GM18907 (cell line): ENCODE results near the gene GALNT7.

Experiments used
- ATAC-seq: cut with Tn5 transposase; IDR thresholded peaks from one replicate; pipeline ENCODE4 v1.9.1; 2021; ENCODE audit warnings: mild to moderate bottlenecking, moderate library complexity; ENCODE audit not compliant: unreplicated experiment

Gene GALNT7

DNA sequence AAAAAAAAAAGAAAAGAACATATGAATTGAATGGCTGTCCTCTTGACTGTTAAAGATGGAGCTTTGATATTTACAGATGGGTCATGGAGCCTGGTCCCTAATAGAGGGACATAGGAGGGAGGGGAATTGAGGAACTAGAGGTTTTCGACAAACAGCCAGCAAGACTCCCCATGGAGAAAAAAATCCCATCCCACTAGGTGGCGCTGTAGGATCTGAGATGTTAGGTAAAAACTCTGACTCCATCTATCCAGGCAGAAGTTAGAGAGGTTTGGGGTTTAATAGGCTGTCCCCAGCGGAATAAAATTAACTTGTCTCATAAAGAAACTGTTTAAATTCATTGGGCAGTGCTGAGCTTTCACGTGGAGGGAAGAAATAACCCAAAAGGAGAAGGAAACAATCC, 119.7 kb downstream of the GALNT7 start:
- peak; percentile 63 for ATAC-seq

DNA sequence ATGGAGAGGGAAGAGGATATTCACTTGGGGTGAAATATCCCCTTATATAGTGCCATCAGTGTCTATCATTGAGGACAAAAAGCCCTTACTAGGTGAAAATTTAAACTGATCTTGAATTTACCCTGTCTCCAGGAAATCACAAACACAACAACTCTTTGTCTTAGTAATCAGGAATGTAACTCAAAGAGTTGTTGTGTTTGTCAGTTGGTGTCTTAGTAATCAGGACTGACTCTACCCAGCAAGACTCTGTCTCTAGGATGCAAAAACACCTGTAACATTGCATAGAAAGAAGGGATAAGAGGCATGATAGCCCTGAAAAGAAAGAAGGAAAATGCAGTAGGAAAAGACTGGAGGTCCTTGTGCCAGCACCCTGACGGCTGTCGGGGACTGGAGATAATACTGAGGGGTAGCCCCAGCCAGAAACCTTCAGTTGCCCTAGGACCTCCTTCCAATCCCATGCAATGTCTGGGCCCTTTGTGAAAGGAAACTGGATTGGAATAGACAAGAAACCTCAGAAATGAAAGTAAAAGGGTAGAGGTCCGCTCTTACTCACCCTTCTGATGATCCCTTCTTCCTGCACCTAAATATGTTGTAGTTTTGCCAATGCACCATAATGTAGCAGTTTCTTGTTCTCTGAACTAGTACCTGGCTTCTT, 120.2 kb downstream of the GALNT7 start:
- ATAC-seq, result peak; percentile 10

DNA sequence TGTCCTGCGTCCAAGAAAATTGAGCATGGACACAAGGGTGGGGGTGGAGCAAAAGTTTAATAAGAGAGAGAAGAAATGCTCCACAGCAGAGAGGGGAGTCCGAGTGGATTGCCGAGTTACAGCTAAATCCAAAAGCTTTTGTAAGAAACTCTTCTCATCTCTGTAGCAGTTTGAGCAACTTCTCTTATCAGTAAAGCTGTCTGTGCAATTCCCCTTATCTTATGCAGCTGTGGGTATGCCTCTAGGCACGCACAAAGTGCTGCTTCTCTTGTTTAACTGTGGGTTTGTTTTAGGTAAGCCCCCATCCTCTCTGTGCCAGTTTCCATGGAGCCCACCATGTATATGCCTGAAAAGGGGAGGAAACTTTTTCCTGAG, 120.7 kb downstream of the GALNT7 start:
- ATAC-seq, result no peak

DNA sequence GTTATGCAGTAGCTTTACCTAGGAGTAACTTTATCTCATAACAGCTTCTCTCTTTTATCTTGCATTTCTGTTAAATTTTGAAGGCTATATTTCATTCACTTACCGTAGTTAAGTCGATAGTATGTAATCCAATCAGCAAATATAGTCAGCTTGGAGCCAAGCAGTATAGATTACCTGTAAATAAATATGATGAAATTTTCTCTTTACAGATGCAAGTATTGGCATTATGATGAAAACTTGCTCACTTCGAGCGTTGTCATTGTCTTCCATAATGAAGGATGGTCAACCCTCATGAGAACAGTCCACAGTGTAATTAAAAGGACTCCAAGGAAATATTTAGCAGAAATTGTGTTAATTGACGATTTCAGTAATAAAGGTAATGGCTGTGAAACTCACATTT, 123.3 kb downstream of the GALNT7 start:
- no peak for ATAC-seq

DNA sequence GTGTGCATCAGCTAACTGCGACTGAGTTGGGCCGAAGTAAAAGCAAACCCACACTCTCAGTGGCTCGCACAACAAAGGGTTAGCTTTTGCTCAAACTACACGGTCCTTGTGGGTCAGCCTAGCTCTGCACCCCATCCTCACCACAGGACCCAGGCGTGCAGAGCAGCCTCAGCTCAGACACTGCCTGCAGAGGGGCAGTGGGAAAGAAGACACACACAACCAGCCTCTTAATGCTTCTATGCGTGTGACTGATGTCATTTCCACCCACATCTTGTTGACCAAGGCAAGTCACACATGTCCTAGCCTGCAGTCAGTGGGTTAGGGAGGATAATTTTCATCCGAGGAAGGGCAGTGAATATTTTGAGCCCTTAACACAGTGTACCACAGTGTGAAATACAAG, 125.1 kb downstream of the GALNT7 start:
- ATAC-seq, result no peak

DNA sequence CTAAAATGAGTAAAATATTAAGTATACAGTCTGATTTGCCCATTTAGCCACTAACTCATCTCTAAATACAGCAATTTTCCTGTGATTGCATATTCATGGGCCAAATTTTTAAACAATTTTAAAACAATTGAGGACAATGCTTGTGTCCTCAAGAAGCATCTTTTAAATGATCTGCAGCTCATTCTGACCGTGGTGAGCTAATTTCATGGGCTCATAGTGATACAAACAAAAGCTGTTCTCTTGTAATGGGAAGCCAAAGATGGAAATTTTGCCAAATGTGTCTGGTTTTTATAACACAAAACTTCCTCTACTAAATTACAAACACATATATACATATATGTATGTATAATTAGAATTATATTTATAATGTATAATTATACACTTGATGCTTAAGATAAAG, 125.8 kb downstream of the GALNT7 start:
- ATAC-seq, result no peak

DNA sequence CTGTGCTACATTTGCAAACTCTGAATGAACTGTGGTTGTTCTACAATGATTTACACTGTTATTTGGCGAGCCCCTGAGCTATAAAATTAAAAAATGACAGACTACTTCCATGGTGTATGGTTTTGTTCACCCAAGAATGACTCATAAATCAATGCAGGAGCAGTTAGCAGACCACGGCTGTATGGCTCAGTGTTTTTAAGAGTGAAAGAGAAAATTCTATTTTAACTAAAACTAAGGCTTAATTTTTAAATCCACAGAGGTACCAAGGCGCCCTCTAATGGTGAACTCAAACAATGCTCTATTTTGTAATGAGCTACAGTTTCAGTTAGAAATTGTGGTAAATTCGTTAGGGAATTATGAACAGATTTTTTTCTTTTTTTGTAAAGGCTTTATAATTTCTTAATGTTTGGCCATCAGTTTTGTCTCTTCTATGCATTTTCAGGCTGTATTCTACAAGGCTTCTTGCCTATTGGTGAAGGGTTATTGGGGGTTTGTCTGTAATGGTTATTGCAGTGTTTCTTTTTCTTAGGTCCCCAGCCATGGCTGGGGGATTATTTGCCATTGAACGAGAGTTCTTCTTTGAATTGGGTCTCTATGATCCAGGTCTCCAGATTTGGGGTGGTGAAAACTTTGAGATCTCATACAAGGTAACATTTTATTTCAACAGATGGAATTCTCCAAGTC, 133.0 kb downstream of the GALNT7 start:
- peak; percentile 83 for ATAC-seq

DNA sequence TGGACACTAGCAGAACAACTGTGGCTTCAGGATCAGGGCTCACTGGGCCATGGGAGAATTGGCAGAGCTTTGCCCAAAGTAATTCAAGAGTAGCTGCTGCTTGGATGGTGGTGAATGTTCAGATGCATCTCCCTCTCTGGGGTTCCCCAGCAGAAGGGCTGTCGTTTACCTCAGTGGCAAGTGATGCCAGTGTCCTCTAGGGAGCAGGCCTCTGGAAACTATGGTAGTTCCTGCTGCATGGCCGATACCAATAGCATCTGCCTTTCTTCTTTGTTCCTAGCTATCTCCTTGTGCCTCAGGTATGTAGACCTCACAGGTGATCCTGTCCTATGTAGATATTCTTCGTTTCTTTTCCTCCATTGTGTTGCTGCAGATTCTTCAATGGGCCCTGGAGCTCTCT, 139.2 kb downstream of the GALNT7 start:
- no peak for ATAC-seq

DNA sequence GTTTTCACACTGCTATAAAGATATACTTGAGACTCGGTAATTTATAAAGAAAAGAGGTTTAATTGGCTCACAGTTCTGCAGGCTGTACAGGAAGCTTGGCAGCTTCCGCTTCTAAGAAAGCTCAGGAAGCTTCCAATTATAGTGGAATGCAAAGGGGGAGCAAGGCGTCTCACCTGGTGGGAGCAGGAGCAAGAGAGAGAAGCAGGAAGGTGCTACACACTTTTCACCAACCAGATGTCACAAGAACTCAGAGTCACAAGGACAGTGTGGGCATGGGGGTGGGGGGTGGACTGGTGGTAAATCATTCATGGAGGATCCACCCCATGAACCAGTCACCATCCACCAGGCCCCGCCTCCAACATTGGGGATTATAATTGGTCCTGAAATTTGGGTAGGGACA, 142.8 kb downstream of the GALNT7 start:
- ATAC-seq, result no peak

DNA sequence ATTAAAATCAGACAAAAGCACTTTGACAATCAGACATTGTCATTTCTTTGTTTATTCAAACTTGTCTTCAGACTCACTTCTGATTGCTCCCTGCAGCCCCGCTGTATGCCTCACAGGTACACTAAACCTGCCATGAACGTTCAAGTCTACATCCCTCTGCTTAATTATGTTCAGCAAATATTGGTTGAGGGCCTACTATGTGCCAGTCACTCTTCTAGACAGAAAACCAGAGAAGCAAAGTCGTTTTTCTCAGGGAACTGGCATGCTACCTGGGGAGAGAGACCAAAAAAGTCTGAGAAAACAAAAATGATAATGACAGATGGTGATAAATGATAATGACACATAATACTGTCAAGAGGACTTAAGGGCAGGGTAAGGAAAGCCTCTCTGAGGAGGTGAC, 146.1 kb downstream of the GALNT7 start:
- no peak for ATAC-seq

DNA sequence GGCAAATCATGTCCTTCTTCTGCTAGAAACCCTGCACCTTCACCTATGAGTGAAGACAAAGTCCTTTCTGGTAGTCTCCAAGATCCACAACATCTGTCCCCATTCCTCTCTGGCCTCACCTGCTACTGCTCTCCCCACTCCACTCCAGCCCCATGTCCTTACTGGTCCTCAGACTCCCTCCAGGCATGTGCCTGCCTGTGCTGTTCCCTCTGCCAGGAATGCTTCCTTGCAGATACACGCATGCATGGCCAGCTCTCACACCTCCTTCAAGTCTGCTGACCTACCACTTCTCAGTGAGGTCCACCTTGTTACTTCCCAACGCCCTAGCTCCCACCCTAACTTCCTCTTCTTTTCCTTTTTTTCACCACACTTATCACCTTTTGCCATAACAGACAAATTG, 147.4 kb downstream of the GALNT7 start:
- ATAC-seq, result no peak

DNA sequence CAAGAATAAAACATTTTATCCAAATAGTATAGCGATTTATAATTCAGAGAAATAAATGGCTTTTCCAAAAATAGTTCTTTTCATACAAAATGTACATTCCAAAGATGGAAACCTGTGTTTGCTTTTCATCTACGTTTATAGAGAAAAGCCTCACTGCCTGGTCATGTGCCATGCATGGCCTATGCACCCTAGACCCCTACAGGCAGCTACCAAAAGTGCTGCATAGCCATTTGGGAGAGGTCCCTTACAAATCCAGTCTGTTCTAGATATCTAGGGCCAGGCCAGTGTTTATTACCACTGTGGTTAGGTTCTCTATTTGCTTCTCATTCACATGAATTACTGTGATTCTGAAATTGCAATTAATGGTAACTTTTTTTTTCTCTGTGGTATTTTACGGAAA, 148.4 kb downstream of the GALNT7 start:
- ATAC-seq, result peak; percentile 52

DNA sequence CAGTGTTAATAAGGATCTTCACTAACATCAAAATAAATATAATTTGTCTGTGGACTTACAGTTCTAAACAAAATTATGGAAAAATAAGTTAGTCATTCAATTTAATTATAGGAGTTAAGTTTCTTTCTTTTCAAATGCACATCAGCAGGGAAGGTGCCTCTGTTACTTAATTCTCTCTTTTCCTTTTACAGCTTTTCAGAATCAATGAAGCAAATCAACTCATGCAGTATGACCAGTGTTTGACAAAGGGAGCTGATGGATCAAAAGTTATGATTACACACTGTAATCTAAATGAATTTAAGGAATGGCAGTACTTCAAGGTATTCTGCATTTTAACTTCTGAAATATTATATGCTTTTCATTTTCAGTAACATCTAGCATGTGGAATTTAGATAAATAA, 149.6 kb downstream of the GALNT7 start:
- ATAC-seq, result no peak

DNA sequence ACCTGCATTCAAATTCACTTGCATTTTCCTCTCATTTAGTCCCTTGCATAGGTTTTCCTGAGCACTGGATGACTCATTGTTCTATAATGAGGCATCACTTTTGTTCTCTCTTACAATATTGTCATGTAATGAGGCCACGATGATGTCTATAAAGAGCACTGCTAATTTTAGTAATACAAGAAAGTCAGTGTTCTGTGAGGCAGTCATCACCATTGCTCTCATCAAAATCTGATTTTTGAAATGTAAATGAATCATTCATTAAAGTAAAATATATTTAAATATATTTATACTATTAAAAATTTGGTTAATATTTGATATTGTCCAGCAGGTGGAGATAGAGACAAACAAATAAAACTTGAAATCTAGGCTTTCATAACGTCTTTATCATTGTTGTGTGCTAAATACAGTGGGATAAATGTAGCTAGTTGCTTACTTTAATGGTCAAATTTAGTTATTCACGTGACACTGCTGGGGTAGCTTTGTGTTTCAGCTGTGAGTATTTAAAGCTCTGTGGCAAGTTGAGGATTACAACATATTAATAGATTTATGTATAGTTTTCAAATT, 150.1 kb downstream of the GALNT7 start:
- no peak for ATAC-seq

DNA sequence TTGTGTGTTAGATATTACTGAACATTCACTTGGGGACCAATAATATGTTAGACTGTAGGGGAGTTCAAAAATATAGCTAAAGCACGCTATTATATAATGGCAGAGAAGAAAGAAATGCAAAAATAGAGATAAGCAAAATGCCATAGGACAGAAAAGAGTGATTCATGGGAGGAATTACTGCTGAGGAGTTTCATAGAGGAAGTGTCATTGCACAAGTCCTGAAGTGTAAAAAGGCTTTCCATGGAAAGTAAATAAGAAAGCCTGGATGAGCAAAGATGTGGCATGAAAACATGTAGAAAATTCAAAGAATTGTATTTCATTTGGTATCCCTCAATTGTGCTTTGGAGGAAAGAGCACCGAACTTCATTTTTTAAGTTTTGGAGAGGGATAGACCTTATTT, 151.1 kb downstream of the GALNT7 start:
- ATAC-seq, result no peak

DNA sequence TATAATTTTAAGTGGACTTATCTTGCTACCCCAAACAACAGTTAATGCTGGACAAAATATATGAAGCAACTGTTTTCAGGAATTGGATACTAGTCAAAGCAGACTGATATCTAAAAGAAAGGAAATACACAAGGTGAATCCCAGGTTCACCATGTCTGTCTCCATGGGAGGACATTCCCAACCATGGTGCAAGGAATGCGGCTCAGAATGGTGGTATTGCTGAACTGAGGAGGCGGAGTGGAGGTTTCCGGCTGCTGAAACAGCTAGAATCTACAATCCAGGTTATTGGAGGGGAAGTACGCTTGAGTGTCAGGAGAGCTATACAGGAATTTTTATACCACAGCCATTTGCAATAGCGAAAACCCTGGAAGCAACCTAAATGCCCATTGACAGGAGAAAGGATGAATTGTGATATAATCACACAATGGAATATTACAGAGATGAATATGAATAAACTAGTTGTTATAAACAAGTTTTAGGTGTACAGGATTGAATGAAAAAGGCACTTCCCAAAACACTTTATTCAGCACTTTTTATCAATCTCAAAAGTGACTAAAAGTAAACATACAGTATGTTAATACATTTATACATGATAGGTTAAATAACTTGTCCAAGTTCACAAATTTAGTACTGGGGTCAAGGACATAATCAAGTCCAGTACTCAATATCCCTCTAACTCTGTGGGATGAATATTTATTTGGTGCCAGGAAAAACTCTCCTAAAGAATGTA, 156.6 kb downstream of the GALNT7 start:
- no peak for ATAC-seq

DNA sequence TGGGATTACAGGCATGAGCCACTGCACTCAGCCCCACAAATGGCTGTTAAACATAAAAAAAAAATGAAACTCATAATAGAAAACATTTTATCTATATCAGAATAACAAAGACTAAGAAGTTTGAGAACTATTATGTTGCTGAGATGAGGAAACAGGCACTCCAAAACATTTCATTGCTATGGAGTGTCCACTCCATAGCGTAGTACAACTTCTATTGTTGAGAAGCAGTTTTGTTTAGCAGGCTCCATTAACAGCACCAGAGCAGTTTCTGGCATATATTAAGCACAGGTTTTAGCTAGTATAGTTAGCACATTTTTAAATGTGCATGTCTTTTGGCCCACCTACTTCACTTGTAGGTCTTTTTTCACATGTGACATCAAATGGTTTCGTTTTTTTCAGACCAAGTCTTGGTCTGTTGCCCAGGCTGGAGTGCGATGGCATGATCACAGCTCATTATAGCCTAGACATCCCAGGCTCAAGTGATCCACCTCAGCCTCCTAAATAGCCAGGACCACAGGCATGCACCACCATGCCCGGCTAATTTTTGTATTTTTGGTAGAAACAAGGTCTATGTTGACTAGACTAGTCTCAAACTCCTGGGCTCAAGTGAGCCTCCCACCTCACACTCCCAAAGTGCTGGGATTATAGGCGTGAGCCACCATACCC, 159.8 kb downstream of the GALNT7 start:
- ATAC-seq, result no peak

DNA sequence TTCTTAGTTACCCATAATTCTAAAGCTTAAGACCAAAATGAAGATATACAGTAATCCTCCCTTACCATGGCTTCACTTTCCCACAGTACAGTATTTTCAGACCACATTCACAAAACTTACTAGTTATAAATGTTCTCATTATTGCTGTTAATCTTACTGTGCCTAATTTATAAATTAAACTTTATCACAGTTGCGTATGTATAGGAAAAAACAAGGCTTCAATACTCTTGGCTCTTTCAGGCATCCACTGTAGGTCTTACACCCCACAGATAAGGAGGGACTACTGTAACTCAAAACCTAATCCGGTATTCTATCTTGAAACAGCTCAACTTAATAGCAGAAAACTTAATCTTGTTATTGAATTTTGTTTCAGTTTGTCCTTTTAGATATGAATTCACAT, 162.0 kb downstream of the GALNT7 start:
- ATAC-seq, result no peak

DNA sequence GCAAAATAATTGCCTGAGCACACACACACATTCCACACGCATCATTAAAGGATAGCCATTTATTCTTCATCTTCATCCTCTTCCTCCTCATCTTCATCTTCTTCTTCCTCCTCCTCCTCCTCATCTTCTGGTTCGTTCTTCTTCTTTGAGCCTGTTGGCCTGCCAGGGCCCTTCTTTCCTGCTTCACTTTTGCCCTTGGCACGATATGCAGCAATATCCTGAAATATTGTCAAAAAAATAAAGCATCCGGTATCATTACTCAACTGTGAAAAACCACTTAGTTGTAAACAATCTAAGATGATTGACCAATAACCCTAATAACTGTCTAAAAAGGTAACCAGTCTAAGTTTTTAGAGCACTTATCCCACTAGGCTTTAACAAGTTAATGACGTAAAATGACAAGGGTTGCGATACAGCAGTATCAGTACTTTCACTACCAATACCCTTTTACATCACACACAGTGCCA, 163.4 kb downstream of the GALNT7 start:
- ATAC-seq, result no peak

DNA sequence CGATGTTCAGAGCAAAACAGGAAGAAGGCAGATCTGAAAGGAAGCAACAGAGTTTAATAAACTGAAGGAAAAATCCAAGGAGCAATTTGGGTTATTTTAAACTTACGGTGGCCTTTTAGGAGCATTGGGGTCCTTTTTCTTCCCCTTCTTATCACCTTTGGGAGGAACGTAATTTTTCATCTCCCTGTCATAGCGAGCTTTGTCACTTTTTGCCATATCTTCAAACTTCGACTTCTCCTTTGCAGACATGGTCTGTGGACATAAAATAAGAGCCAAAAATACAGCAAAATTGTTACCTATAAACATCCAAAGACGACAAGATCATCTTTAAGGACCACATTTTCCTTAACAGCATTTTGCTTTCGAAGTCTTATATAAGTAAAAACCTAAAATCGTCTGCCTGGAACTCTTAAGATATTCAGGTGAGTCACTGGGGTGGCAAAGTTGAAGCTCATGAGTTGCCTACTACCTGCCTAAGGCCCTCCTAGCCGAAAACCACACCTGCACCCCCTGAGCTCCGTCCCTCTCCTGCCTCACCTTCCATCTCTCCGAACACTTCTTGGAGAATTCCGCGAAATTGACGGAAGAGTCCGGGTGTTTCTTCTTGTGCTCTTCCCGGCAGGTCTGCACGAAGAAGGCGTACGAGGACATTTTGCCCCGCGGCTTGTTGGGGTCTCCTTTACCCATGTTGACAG, 164.5 kb downstream of the GALNT7 start:
- ATAC-seq, result no peak

DNA sequence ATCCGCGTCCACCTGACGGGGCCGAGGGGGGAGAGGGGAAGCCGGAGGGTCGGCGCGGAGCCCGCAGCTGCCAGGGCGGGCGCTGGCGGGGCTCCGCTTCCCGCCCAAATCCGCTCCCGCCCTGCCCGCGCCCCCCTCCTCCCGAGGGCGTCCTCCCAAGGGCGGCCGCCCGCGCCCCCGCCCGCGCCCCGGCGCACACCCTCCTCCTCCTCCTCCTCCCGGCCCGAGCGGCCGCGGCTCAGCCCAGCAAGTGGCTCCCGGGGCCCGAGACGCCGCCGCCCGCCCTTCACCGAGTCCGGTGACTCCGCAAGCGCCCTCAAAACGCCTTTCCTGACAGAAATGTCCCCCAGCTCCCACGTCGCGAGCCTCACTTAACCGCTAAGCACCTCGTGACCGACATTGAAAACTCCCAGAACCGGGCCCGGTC, 165.1 kb downstream of the GALNT7 start:
- peak; percentile 1 for ATAC-seq
